Measurements from ENCODE around the gene LDLRAD4.
"Not testable (repeated sequence)": the region's sequence is repeated elsewhere in the genome, so short reads cannot be mapped to it uniquely, and the experiment has no call there.

The LDLRAD4 gene

GRCh38 chr18:13587001-13587400 lies 368.4 kb downstream of the LDLRAD4 start:
- no peak for DNase-seq (ENCODE audit: low read depth, low spot score)

- DNase-seq (ENCODE audit: low read depth, low spot score) = no peak
These were observed 368.9 kb downstream of the LDLRAD4 start for GRCh38 chr18:13587477-13587876.

GRCh38 chr18:13587937-13588336 lies 369.4 kb downstream of the LDLRAD4 start:
- DNase-seq (ENCODE audit: low read depth, low spot score) = no peak

GRCh38 chr18:13589316-13589715 lies 370.8 kb downstream of the LDLRAD4 start:
- no peak for DNase-seq (ENCODE audit: low read depth, low spot score)

- DNase-seq (ENCODE audit: low read depth, low spot score) = no peak
These were observed 371.4 kb downstream of the LDLRAD4 start for GRCh38 chr18:13589943-13590342.

DNA sequence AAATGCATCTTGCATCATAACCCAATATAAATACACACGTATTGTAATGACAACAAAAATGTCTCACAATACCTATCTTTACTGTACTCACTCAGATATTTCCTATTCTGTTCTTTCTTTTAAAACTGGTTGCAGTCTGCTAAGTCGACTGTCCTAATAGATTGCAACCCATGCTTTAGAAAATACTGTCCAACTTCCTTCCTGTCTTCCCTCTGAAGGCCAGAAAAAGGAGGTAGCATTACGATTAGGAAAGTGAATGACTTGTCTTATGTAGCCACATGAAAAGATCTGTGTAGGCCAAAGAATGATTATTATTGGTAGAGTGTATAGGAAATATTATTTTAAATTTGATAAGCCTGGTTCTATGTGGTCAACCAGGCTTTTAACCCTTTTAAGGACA lies 373.7 kb downstream of the LDLRAD4 start:
- DNase-seq (ENCODE audit: low read depth, low spot score) = no peak

DNA sequence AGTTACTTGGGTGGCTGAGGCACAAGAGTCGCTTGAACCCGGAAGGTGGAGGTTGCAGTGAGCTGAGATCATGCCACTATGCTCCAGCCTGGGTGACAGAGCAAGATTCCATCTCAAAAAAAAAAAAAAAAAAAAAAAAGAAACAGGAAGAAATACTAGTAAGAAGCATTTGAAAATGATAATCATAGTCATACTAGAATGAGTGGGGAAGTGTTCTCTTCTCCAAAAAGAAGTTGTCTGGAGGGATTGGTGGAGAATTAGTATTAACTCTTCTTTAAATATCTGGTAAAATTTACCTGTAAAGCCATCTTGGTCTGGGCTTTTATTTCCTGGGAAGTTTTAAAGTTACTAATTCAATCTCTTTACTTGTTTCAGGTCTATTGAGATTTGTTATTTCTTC lies 376.0 kb downstream of the LDLRAD4 start:
- no peak for DNase-seq (ENCODE audit: low read depth, low spot score)

DNA sequence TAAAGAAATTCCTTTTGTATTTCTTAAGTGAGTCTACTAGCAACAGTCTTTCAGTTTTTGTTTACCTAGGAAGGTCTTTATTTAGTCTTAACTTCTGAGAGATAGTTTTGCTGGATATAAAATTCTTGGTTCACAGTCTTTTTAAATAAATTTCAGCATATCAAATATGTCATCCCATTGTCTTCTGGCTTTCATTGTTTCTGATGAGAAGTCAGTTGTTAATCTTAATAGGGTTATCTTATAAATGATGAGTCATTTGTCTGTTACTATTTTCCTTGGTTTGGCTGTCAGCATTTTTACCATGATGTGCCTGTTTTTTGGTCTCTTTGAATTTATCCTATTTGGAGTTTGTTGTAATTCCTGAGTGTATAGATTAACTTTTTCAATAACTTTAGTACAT lies 378.5 kb downstream of the LDLRAD4 start:
- no peak for DNase-seq (ENCODE audit: low read depth, low spot score)

DNA sequence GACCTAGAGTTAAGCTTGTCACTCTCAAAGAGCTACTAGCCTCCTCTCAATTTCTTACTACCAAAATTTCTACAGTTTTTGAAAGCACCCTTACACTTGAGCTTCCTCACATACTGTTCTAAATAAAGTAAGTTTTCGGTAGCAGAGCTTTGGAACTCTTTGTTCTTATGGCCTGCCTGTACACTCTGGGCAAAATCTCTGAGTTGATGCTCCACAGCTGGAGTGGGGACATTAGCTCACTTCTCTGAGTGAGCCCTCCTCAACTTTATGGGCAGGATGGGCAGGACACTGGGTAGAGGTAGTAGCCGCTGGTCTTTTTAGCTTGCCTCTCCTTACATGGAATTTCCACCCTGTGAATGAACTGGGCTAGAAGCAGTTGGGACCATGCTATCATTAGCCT lies 380.0 kb downstream of the LDLRAD4 start:
- no peak for DNase-seq (ENCODE audit: low read depth, low spot score)

- no peak for DNase-seq (ENCODE audit: low read depth, low spot score)
These were observed 380.5 kb downstream of the LDLRAD4 start for GRCh38 chr18:13599031-13599430.

GRCh38 chr18:13603304-13604019 lies 384.9 kb downstream of the LDLRAD4 start:
- DNase-seq (ENCODE audit: low read depth, low spot score) = no peak

DNA sequence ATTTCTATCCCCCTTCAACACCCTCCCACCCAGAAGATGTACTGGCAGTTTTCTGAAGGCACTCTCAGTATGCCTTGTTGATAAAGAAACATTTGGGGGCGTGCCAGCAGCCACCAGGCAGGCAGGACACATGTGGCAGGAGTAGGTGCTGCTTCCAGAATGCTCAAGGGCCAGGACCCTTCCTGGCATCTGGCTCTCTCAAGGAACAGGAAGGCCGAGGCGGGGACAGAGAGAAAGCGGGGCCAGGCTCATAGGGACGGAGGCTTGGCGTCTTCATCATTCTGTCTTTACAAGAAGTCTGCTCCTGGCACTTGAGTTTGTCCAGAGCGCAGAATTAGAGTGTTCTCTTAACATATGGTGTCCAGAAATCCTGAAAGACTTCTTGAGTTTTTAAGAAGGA lies 386.2 kb downstream of the LDLRAD4 start:
- DNase-seq (ENCODE audit: low read depth, low spot score) = no peak

DNA sequence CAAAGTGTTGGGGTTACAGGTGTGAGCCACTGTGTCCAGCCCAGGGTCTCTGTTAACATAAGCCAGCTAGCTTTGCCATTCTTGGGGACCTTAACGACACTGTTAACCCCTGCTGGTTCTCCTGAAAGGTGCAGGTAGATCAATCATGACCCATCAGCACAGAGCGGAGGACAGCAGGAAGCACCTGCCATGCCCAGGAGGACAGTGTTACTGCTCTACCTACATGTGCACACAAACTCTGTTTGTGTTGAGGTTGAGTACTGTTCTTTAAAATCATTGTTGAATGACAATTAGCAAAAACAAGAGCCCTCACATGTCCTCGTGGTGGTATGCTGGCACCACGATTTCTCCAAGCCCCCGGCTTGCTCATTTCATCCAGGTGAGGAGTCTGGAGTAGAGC lies 386.9 kb downstream of the LDLRAD4 start:
- no peak for DNase-seq (ENCODE audit: low read depth, low spot score)

DNA sequence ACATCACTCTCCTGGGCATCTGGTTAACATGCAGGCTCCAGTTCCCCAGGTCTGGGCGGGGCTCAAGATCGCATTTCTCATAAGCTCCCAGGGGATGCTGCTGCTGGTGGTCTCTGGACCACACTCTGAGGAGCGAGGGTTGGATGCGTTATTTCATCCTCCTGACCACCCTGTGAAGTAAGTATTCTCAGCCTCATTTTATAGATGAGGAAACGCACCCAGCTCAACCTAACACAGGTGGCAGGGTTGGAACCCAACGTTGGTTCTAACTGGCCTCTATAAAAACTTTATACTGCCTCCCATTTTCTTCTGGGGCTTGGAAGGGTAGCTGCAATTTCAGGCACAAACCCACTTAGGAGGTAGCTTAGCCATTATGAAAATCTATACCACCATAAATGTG lies 387.3 kb downstream of the LDLRAD4 start:
- DNase-seq (ENCODE audit: low read depth, low spot score) = no peak

- DNase-seq (ENCODE audit: low read depth, low spot score) = no peak
These were observed 388.2 kb downstream of the LDLRAD4 start for GRCh38 chr18:13606604-13607254.

GRCh38 chr18:13608024-13608562 lies 389.5 kb downstream of the LDLRAD4 start:
- not testable (repeated sequence) for DNase-seq (ENCODE audit: low read depth, low spot score)

GRCh38 chr18:13608791-13609532 lies 390.4 kb downstream of the LDLRAD4 start:
- DNase-seq (ENCODE audit: low read depth, low spot score) = no peak

- DNase-seq (ENCODE audit: low read depth, low spot score) = no peak
These were observed 392.1 kb downstream of the LDLRAD4 start for GRCh38 chr18:13610555-13611141.

GRCh38 chr18:13611142-13611600 lies 392.6 kb downstream of the LDLRAD4 start:
- peak; percentile 74 for DNase-seq (ENCODE audit: low read depth, low spot score)

DNA sequence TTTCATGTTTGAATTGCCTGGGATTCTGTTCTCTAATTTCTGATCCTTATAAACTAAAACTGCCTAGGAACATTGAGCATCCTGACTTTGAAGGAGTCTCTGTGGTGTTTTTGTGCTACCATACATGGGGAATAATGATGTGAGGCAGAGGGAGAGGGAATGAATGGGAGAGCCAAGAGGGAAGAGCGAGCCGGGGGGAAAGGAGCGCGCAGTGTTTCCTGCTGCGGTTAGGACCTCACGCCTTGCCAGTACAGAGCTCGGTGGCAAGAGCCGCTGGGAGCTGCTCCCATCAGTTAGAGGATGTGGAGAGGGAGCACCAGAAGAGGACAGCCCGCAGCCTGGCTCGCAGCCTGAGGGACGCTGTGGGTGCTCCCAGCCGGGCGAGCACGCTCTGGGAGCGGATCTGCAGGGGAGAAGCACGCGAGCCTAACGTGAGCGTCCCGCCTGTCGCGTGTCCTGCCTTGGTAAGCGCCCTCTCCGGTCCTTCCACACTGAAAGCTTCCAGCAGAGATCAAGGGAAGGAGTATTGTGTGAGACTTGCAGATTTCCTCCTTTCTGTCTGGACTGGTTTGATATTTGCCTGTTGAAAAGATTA lies 393.1 kb downstream of the LDLRAD4 start:
- peak; percentile 81 for DNase-seq (ENCODE audit: low read depth, low spot score)

DNA sequence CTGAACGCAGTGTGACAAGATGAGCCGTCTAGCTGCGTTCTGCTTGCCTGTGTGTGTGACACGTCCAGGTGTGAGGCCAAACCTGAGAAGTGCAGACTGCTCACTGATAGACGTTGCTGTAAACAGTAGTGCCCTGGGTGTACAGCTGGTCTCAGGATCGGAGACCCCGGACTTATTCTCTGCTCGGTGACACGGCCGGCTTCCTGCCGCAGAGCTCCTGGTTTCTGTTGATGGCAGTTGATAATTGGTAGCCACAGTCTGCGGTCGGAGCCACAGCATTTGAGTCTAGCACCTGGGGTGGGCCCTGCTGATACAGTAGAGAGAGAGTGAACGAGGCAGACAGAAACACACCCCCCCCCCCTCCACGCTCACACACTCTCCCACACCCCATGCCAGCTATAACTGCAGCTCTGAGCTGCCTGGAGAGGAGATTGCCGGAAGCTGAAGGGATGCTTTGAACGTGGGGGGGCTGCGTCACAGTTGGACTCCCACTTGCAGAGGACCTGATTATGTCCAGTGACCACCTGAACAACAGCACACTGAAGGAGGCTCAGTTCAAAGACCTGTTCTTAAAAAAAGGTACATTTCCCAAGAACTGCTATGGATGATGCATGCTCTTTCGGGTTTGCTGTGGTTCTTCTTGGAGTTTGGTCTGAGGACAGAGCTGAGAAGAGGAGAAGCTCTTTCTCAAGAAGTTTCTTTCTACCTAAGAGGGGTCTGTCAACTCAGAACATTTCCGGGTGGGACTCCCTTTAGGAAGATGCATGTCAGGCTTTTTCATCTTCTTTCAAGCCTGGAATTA lies 393.8 kb downstream of the LDLRAD4 start:
- peak; percentile 22 for DNase-seq (ENCODE audit: low read depth, low spot score)

Measured in astrocyte of the hippocampus (primary cell).